K562 (cell line): ENCODE measurements around the gene COL4A2. TPM values are rescaled to one million over a fixed set of nuclear protein-coding genes. Genes with fewer than 3 reads are reported as not detected.

ENCODE experiments used
- ATAC-seq: fragments of 200-7000 bp; cut with Tn5 transposase; 3 replicates; pipeline ENCODE4 v1.9.1; 2020; ENCODE audit warnings: moderate library complexity
- BruUV-seq: library from RNA; stranded (reverse); fragments of 400-500 nt; replicated peaks from 2 replicates; lab custom pipeline; 2021; lab: Mats Ljungman, UMichigan
- CTCF ChIA-PET: fragments of 300-600 bp; formaldehyde crosslinking; extraction: SDS; loops from one replicate; lab custom pipeline; 2021; ENCODE audit warnings: low intra/inter-chr PET ratio; lab: Yijun Ruan, JAX
- POLR2A ChIA-PET: fragments of 300-600, 350-650 bp; sonication (Branson Sonifier 250); formaldehyde crosslinking; extraction: SDS; loops from one replicate; lab custom pipeline; 2021; ENCODE audit warnings: antibody characterized with exemption, inconsistent platforms; lab: Yijun Ruan, JAX
- DNase-seq, 4 experiments: peaks; one replicate each; pipeline versions ENCODE4 v3.0.0 to v3.0.0-alpha.2; 2011 to 2018; ENCODE audit warnings: low spot score in 3 of 4, mixed read lengths in 3 of 4; ENCODE audit errors: extremely low read depth in 1 of 4
- FAIRE-seq: peaks from 2 replicates; lab custom pipeline; 2011; peaks lifted over from hg19 to GRCh38; lab: Jason Lieb, UNC
- H2AFZ ChIP-seq: 2 replicates; pipeline ENCODE4 v1.6.0; 2011; ENCODE audit warnings: low read depth, low read length, control low read depth, inconsistent platforms
- H3K27ac ChIP-seq: fragments of 200-600 bp; 3 replicates; pipeline ENCODE4 v1.8.0; 2011; ENCODE audit warnings: low read depth, mild to moderate bottlenecking, control low read depth, inconsistent platforms, low read length, moderate library complexity, mixed read lengths; ENCODE audit errors: extremely low read depth
- H3K27me3 ChIP-seq, 2 experiments: fragments of 300-600 bp in 1 of 2; 2 replicates in 1 of 2; 3 replicates in 1 of 2; pipeline versions ENCODE4 v1.6.0 to v1.8.0; 2011; ENCODE audit warnings: inconsistent platforms in 2 of 2, low read length in 2 of 2, mild to moderate bottlenecking in 1 of 2, mixed read lengths in 1 of 2, moderate library complexity in 1 of 2; ENCODE audit not compliant: control insufficient read depth in 2 of 2, insufficient read depth in 2 of 2
- H3K36me3 ChIP-seq: fragments of 300-600 bp; 3 replicates; pipeline ENCODE4 v1.8.0; 2011; ENCODE audit warnings: mild to moderate bottlenecking, low read length, inconsistent platforms; ENCODE audit not compliant: control insufficient read depth, insufficient read depth
- H3K4me1 ChIP-seq, 2 experiments: fragments of 200-600 bp in 1 of 2; replicated peaks in 1 of 2; 2 replicates in 1 of 2; 3 replicates in 1 of 2; pipeline versions ENCODE4 v1.5.1 to v1.8.0; 2011; ENCODE audit warnings: inconsistent platforms in 2 of 2, low read length in 2 of 2, mild to moderate bottlenecking in 1 of 2, mixed read lengths in 1 of 2, moderate library complexity in 1 of 2; ENCODE audit not compliant: control insufficient read depth in 2 of 2, insufficient read depth in 2 of 2
- H3K4me2 ChIP-seq: 2 replicates; pipeline ENCODE4 v1.6.1; 2011; ENCODE audit warnings: low read length, control low read depth, inconsistent platforms, mixed read lengths; ENCODE audit not compliant: insufficient read depth
- H3K4me3 ChIP-seq: fragments of 200-600 bp; sonication (generic), shearing (Covaris generic); 2 replicates; pipeline ENCODE4 v1.5.1; 2016; ENCODE audit warnings: control low read depth, inconsistent platforms
- H3K79me2 ChIP-seq: fragments of 200-600 bp; 3 replicates; pipeline ENCODE4 v1.8.0; 2011; ENCODE audit warnings: low read length, inconsistent platforms; ENCODE audit not compliant: control insufficient read depth, insufficient read depth
- H3K9ac ChIP-seq, 2 experiments: 2 replicates each; pipeline versions ENCODE4 v1.6.0 to v1.6.1; 2011; ENCODE audit warnings: low read depth in 2 of 2, low read length in 2 of 2, control low read depth in 1 of 2, inconsistent platforms in 1 of 2, mild to moderate bottlenecking in 1 of 2, mixed read lengths in 1 of 2; ENCODE audit not compliant: insufficient read depth in 1 of 2
- H3K9me1 ChIP-seq: one replicate; pipeline ENCODE4 v1.6.0; 2011; ENCODE audit warnings: inconsistent platforms, mild to moderate bottlenecking, low read length, moderate library complexity; ENCODE audit not compliant: control insufficient read depth, insufficient read depth
- H3K9me3 ChIP-seq: replicated peaks from 2 replicates; pipeline ENCODE4 v1.5.1; 2011; ENCODE audit warnings: low read depth, low read length, inconsistent platforms; ENCODE audit not compliant: control insufficient read depth, insufficient read depth
- H4K20me1 ChIP-seq: replicated peaks from 2 replicates; pipeline ENCODE4 v1.6.1; 2011; ENCODE audit warnings: low read length, inconsistent platforms, mixed read lengths; ENCODE audit not compliant: control insufficient read depth, insufficient read depth
- BHLHE40 ChIP-seq: IDR thresholded peaks from 2 replicates; pipeline ENCODE4 v1.6.1; 2011; ENCODE audit warnings: low read length, improper control_type of control experiment
- EP400 ChIP-seq: fragments of 450-650 bp; IDR thresholded peaks from 2 replicates; pipeline ENCODE4 v1.6.1; 2017; ENCODE audit warnings: antibody characterized with exemption, mild to moderate bottlenecking, moderate library complexity
- ESRRA ChIP-seq: fragments of 450-650 bp; IDR thresholded peaks from 2 replicates; pipeline ENCODE4 v1.6.1; 2014; ENCODE audit warnings: low read depth, mild to moderate bottlenecking, moderate library complexity, borderline replicate concordance
- SMAD1 ChIP-seq: fragments of 150-350 bp; IDR thresholded peaks from 2 replicates; pipeline ENCODE4 v1.6.1; 2014; ENCODE audit warnings: low read length, low read depth; ENCODE audit not compliant: partially characterized antibody
- WGBS: fragments of 100-300 bp; shearing (Covaris generic); methylation state at CpG from one replicate; pipeline ENCODE4 v1.1.6; 2016; ENCODE audit warnings: low coverage, mixed read lengths; ENCODE audit not compliant: insufficient coverage; ENCODE audit errors: missing lambda C conversion rate; 5-methylcytosine and 5-hydroxymethylcytosine counted together
- in situ Hi-C: fragments of 300-500 bp; cut with MboI; formaldehyde crosslinking; loops from 4 replicates; pipeline ENCODE4 v1.15.0; 2018; ENCODE audit warnings: inconsistent platforms, mixed read lengths
- intact Hi-C: fragments of 100-400 bp; cut with micrococcal nuclease; formaldehyde crosslinking; loops from 2 replicates; pipeline ENCODE4 v1.14.2; 2022
- polyA plus RNA-seq, 8 experiments: library from polyadenylated mRNA; depleted of rRNA in 4 of 8; stranded (reverse) in 5 of 8; unstranded in 3 of 8; fragments of >200 nt; fragmentation: Nextera tagmentation in 2 of 8; fragmentation: Illumina TruSeq in 1 of 8; extraction: Ambion mirVana in 2 of 8; extraction: Trizol in 1 of 8; gene quantifications; 2 replicates each; pipeline versions ENCODE4 v1.2.1 to v1.2.3, GENCODE V29; 2011 to 2014; ENCODE audit warnings: inconsistent platforms in 1 of 8, missing spikeins in 1 of 8
- total RNA-seq, 7 experiments: library from RNA; depleted of rRNA in 6 of 7; stranded (reverse); fragments of >200 nt in 6 of 7; fragmentation: Illumina TruSeq in 2 of 7; extraction: Trizol in 2 of 7; gene quantifications; 2 replicates each; pipeline versions ENCODE4 v1.2.1 to v1.2.3, GENCODE V29; 2011 to 2021; ENCODE audit warnings: low replicate concordance in 1 of 7
- TF ChIP-seq, protein P1 (sequence below): sonication (generic); formaldehyde crosslinking; IDR thresholded peaks from 2 replicates; pipeline ENCODE4 v1.9.0; 2022; ENCODE audit warnings: mild to moderate bottlenecking, missing genetic modification reagents
- TF ChIP-seq, protein P2 (sequence below): sonication (generic); formaldehyde crosslinking; IDR thresholded peaks from 2 replicates; pipeline ENCODE4 v1.9.0; 2022; ENCODE audit warnings: mild to moderate bottlenecking, missing genetic modification reagents

The COL4A2 gene
- total and polyA plus RNA-seq, 9 of the 15 experiments (the other 6 are each of a cell fraction or from before 2014, with no cell fraction given) = 0.13 to 15.2 (median 8.1) TPM

DNA sequence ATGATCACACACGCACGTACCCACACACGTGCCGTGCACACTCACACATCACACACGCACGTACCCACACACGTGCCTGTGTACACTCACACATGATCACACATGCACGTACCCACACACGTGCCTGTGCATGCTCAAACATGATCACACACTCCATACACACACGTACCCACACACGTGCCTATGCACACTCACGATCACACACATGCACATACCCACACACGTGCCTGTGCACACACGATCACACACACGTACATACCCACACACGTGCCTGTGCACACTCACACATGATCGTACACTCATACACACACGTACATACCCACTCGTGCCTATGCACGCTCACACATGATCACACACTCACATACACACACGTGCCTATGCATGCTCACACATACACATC lies 167.6 kb downstream of the COL4A2 start:
- no peaks in the 10 kb centered on the region for H3K9me1 ChIP-seq
- intact Hi-C loops = no loop called here
- no peaks in the 10 kb centered on the region for H3K79me2 ChIP-seq
- 55% methylated on average over 19 of the region's 21 CpGs for WGBS
- peaks cover 30 to 51% of the 10 kb centered on the region in 2 experiments for H3K4me1 ChIP-seq
- peak overlapping the region; percentile 46 for H3K4me2 ChIP-seq
- H3K27ac ChIP-seq = no peak overlapping the region; the same call in 2 of the 3 replicates
- ATAC-seq (no peak), FAIRE-seq (no peak), DNase-seq (no peak)
- no TSS peak for BruUV-seq
- CTCF ChIA-PET = no interaction called here
- no peak overlapping the region for H2AFZ ChIP-seq
- H3K9ac ChIP-seq = no peak overlapping the region; a peak in 1 of 4 replicates
- in situ Hi-C loops = no loop called here
- H3K27me3 ChIP-seq = peaks cover 0 to 8% of the 10 kb centered on the region in 2 experiments; a peak in 2 of 5 replicates
- no peaks in the 10 kb centered on the region for H3K36me3 ChIP-seq
- no peaks in the 10 kb centered on the region for H4K20me1 ChIP-seq
- H3K4me3 ChIP-seq = no peak overlapping the region
- H3K9me3 ChIP-seq = no peaks in the 10 kb centered on the region
- POLR2A ChIA-PET = no interaction called here
- TF ChIP-seq SMAD1 (no peak), BHLHE40 (peak; percentile 44; the same call in 1 of the 2 replicates)
- TF ChIP-seq, protein P1, sequence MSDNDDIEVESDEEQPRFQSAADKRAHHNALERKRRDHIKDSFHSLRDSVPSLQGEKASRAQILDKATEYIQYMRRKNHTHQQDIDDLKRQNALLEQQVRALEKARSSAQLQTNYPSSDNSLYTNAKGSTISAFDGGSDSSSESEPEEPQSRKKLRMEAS = peak; percentile 57; the same call in 1 of the 2 replicates
- TF ChIP-seq, protein P2, sequence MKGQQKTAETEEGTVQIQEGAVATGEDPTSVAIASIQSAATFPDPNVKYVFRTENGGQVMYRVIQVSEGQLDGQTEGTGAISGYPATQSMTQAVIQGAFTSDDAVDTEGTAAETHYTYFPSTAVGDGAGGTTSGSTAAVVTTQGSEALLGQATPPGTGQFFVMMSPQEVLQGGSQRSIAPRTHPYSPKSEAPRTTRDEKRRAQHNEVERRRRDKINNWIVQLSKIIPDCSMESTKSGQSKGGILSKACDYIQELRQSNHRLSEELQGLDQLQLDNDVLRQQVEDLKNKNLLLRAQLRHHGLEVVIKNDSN (CRISPR knock-in tag) = peak; percentile 40; the same call in 1 of the 2 replicates

DNA sequence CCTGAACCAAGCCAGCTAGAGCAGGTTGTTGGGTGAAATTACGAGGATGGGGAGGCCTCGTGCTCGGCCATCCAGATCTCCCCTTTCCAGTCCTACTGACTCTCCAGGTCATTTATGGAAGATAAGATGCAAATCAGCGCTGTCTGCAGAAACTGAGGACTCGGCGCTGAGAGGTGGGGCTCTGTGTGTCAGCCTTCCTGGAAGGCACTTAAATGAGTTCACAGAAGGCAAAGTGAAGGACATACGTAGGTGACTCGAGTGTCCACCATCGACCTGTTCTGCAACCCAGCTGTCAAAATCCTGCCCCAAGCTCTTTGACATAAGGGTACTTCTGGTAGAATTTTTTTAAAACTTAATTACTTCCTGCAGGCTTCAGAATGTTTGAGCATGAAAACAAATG lies 168.0 kb downstream of the COL4A2 start:
- H4K20me1 ChIP-seq = no peaks in the 10 kb centered on the region
- no peak overlapping the region for H3K27ac ChIP-seq
- CTCF ChIA-PET = no interaction called here
- FAIRE-seq = no peak
- in situ Hi-C loops = no loop called here
- ATAC-seq = no peak
- no peak overlapping the region for H3K4me3 ChIP-seq
- POLR2A ChIA-PET = no interaction called here
- no peaks in the 10 kb centered on the region for H3K9me3 ChIP-seq
- BruUV-seq = no TSS peak
- H3K9ac ChIP-seq = no peak overlapping the region
- H3K4me1 ChIP-seq = peaks cover 29 to 54% of the 10 kb centered on the region in 2 experiments
- DNase-seq = peak in 1 of 4 experiments; percentile 20
- H3K4me2 ChIP-seq = peak overlapping the region; percentile 46
- intact Hi-C loops = no loop called here
- TF ChIP-seq ESRRA (0 out of 2 replicates have a peak, but pooled peaks have one; percentile 37), EP400 (no peak)
- TF ChIP-seq, all 486 proteins: peak for 1
- H3K36me3 ChIP-seq = no peaks in the 10 kb centered on the region
- H3K9me1 ChIP-seq = no peaks in the 10 kb centered on the region
- H3K27me3 ChIP-seq = peaks cover 0 to 8% of the 10 kb centered on the region in 2 experiments; a peak in 2 of 5 replicates
- H2AFZ ChIP-seq = no peak overlapping the region
- no peaks in the 10 kb centered on the region for H3K79me2 ChIP-seq
- 4% methylated on average over 7 of the region's 9 CpGs for WGBS
